Lower lobe of right lung (tissue), 1 donor: ENCODE results near the gene SPATA32. TPM values are rescaled to one million over a fixed set of nuclear protein-coding genes. Genes with fewer than 3 reads are reported as not detected.

Experiments used
- total RNA-seq: library from RNA; stranded (reverse); fragmentation: NEBNext Ultra II Directional; extraction: Animal tissue kit (Norgen Biotek cat#: 25700); gene quantifications from one replicate; pipeline ENCODE4 v1.2.1, GENCODE V29; 2021
- donor health status: DM: no; HTN: yes; CAD: no; lungs with severe emphysema.

SPATA32 gene
- total RNA-seq, 1 donor from 2014 or later, result not detected

Other genes starting within 250 kb of the SPATA32 start
- 20.1 TPM for gene DCAKD, start 210.5 kb downstream of the SPATA32 start, total RNA-seq
- 117 TPM for gene NMT1, start 200.8 kb downstream of the SPATA32 start, total RNA-seq
- gene PLCD3, start 129.6 kb downstream of the SPATA32 start, total RNA-seq, result 38.3 TPM
- 16.6 TPM for gene ACBD4, start 126.4 kb downstream of the SPATA32 start, total RNA-seq
- 33.9 TPM for gene HEXIM1, start 113.6 kb downstream of the SPATA32 start, total RNA-seq
- 6.4 TPM for gene HEXIM2, start 100.2 kb downstream of the SPATA32 start, total RNA-seq
- gene FMNL1, start 40.2 kb downstream of the SPATA32 start, total RNA-seq, result 87.0 TPM
- gene MAP3K14, start 54.9 kb upstream of the SPATA32 start, total RNA-seq, result 9.3 TPM
- gene ARHGAP27, start 170.8 kb upstream of the SPATA32 start, total RNA-seq, result 71.0 TPM
- gene PLEKHM1, start 228.6 kb upstream of the SPATA32 start, total RNA-seq, result 69.6 TPM